Ovary (tissue), 3 donors: ENCODE results near the gene RADIL.

Source experiments
- POLR2A ChIP-seq: fragments of 450-650 bp; IDR thresholded peaks from one replicate; pipeline ENCODE4 v1.6.1; 2017; ENCODE audit warnings: antibody characterized with exemption, mild to moderate bottlenecking, moderate library complexity
- TF ChIP-seq, protein P1 (sequence below), 3 donors: fragments of 450-650 bp in 2 of 3; fragments of 200-600 bp in 1 of 3; IDR thresholded peaks; one replicate each; pipeline versions ENCODE4 v1.5.1 to v1.8.0; 2016 to 2022; ENCODE audit warnings: antibody characterized with exemption in 3 of 3, mild to moderate bottlenecking in 1 of 3
- donor health status: DM: no; HTN: no; CAD: no.

DNA sequence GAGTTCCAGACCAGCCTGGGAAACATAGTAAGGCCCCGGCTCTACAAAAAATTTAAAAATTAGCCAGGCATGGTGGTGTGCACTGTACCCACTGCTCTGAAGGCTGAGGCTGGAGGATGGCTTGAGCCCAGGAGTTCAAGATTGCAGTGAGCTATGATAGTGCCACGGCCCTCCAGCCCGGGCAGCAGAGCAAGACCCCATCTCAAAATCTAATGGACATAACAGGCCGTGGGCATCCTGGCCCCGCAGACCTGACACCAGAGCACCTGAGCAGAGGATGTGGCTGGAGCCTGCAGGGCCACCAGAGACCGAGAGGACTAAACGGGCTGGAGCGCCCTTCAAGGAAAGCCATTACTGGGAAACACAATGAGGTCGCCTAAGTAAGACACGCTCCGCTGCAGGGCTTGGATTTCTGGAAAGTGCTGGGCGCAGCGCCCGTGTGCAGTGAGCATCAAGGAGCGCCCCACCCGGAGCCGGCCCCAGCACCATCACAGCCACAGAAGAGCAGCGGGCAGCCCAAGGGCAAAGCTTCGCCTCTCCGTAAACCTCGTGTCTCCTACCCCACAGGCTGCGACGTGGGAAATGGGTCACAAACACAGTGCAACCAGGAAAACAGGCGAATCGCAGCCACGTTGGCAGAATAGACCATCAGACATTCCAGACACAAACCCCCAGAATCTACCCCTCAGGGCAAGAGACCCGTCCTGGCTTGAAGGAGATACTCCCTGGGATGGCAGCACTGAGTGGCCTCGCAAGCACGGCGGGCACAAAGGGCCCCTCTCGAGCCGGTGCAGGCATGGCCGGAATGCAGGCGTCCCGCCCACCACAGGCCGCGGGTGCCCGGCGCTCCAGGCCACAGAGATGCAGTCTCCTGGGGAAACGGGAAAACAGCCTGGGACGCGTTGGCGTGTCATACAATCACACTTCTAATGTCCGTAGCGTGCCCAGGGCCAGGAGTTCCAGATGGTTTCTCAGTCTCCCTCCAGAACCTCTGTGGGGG is 4.9 kb downstream of the RADIL start:
- TF ChIP-seq, protein P1, sequence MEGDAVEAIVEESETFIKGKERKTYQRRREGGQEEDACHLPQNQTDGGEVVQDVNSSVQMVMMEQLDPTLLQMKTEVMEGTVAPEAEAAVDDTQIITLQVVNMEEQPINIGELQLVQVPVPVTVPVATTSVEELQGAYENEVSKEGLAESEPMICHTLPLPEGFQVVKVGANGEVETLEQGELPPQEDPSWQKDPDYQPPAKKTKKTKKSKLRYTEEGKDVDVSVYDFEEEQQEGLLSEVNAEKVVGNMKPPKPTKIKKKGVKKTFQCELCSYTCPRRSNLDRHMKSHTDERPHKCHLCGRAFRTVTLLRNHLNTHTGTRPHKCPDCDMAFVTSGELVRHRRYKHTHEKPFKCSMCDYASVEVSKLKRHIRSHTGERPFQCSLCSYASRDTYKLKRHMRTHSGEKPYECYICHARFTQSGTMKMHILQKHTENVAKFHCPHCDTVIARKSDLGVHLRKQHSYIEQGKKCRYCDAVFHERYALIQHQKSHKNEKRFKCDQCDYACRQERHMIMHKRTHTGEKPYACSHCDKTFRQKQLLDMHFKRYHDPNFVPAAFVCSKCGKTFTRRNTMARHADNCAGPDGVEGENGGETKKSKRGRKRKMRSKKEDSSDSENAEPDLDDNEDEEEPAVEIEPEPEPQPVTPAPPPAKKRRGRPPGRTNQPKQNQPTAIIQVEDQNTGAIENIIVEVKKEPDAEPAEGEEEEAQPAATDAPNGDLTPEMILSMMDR (IDR thresholded peaks at IDR 0.05), result no peak
- TF ChIP-seq POLR2A, result no peak
